Activated CD8-positive, alpha-beta memory T cell treated with anti-CD3 and anti-CD28 coated beads, Interleukin-2, amount 10 ng/mL, durations not matched to agents 7 days and 5 days (primary cell): ENCODE results near the gene PHOSPHO1. TPM values are rescaled to one million over a fixed set of nuclear protein-coding genes. Genes with fewer than 3 reads are reported as not detected.

Experiments used
- ATAC-seq: fragments of 150-1000 bp; cut with Tn5 transposase; one replicate; pipeline ENCODE4 v1.10.0; 2021; ENCODE audit warnings: moderate library complexity
- CTCF ChIA-PET: fragments of 350-600 bp; sonication (Branson Sonifier 250); formaldehyde crosslinking; loops from one replicate; lab custom pipeline; 2021; ENCODE audit warnings: antibody characterized with exemption; lab: Charles Lee
- DNase-seq: peaks from one replicate; pipeline ENCODE4 v3.0.0-alpha.2; 2020
- H3K27ac Mint-ChIP-seq: one replicate; pipeline ENCODE4 v1.8.0; 2021; ENCODE audit warnings: mild to moderate bottlenecking, mixed read lengths
- H3K27me3 Mint-ChIP-seq: one replicate; pipeline ENCODE4 v1.8.0; 2021; ENCODE audit warnings: mixed read lengths
- H3K36me3 Mint-ChIP-seq: one replicate; pipeline ENCODE4 v1.8.0; 2021; ENCODE audit warnings: mild to moderate bottlenecking, mixed read lengths
- H3K4me1 Mint-ChIP-seq: one replicate; pipeline ENCODE4 v1.8.0; 2021; ENCODE audit warnings: mixed read lengths
- H3K4me3 Mint-ChIP-seq: one replicate; pipeline ENCODE4 v1.8.0; 2021; ENCODE audit warnings: mild to moderate bottlenecking, moderate library complexity, mixed read lengths
- H3K9me3 Mint-ChIP-seq: one replicate; pipeline ENCODE4 v1.8.0; 2022; ENCODE audit warnings: low read depth, mixed read lengths
- total RNA-seq, 2 experiments: library from RNA; stranded (reverse); gene quantifications; one replicate each; pipeline ENCODE4 v1.2.3, GENCODE V29; 2021

The PHOSPHO1 gene
- total RNA-seq, 2 experiments from 2014 or later, result not detected

DNA sequence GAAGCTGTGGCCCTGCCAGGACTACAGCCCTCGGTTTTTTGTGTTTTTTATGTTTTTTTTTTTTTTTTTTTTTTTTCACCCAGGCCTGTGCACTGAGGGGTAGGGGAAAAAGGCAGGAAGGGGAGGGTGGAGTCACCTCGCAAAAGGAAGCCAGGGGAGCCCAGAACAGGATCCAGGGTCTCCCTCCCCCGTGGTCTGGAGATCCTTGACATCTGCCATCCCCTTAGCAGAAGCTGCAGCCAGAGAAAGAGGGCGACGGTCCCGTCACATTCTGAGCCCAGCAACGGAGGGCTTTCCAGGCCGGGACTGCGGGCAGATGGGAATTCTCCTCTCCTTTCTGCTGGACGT is 29.1 kb upstream of the PHOSPHO1 start:
- CTCF ChIA-PET, result interaction anchor here (1.1 to 2.6 kb wide), 5 partner anchors 32 to 227 kb away, joined by 3 to 11 read pairs (median 4); no protein-coding TSS in a partner anchor
- Mint-ChIP-seq H3K36me3 (no peaks in the 10 kb centered on the region), H3K4me1 (peaks cover 12% of the 10 kb centered on the region), H3K9me3 (no peaks in the 10 kb centered on the region), H3K4me3 (peak overlapping the region; percentile 69), H3K27ac (no peak overlapping the region), H3K27me3 (peaks cover 12% of the 10 kb centered on the region)
- DNase-seq (no peak), ATAC-seq (no peak)

DNA sequence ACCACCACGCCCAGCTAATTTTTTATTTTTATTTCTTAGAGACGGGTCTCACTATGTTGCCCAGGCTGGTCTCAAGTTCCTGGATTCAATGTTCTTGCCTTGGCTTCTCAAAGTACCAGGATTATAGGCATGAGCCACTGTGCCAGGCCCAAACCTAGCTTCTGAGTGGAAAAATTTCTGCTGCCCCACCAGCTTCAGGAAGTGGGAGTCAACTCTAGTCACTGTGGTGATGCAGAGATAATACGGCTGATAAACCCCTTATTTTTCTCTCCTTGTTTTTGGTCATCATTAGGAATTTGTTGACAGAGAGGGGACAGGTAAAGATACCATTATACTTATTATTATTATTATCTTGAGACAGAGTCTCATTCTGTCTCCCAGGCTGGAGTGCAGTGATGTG is 27.8 kb upstream of the PHOSPHO1 start:
- Mint-ChIP-seq H3K36me3 (no peaks in the 10 kb centered on the region), H3K27ac (no peak overlapping the region), H3K4me3 (no peak overlapping the region), H3K27me3 (peaks cover 10% of the 10 kb centered on the region), H3K4me1 (peaks cover 12% of the 10 kb centered on the region), H3K9me3 (no peaks in the 10 kb centered on the region)
- ATAC-seq, result no peak
- no peak for DNase-seq
- CTCF ChIA-PET, result no interaction called here

DNA sequence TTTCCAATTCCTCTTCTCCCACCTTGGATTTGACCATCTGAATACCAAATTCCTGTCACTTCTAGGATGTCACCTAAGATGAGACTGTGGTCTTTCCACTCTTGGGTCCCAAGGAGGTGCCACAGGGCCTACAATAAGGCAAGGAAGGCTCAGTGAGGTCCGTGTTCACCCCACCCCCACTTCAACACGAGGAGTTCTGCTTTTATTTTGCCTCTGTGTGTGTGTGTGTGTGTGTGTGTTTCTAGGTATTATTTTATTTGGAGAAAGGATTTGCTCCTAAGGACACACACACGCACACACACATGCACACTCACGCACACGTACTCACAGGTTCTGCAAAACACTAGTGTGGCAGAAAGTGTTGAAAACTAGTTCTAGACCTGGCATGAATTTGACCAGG is 24.5 kb upstream of the PHOSPHO1 start:
- no peaks in the 10 kb centered on the region for H3K9me3 Mint-ChIP-seq
- CTCF ChIA-PET, result no interaction called here
- DNase-seq (no peak), ATAC-seq (no peak)
- no peak overlapping the region for H3K27ac Mint-ChIP-seq
- no peak overlapping the region for H3K4me3 Mint-ChIP-seq
- peaks cover 3% of the 10 kb centered on the region for H3K27me3 Mint-ChIP-seq
- H3K4me1 Mint-ChIP-seq, result peaks cover 4% of the 10 kb centered on the region
- no peaks in the 10 kb centered on the region for H3K36me3 Mint-ChIP-seq

DNA sequence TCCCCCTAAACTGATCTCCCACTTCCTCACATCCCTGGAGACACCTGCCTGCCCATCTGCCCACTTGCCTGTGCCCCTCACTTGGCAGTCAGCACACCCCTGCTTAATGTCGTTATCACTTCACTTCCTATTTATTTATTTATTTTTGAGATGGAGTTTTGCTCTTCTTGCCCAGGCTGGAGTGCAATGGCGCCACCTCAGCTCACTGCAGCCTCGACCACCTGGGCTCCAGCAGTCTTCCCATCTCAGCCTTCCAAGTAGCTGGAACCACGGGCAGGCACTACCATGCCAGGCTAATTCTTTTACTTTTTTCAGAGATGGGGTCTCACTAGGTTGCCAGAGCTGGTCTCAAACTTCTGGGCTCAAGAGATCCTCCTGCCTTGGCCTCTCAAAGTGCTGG is 23.5 kb upstream of the PHOSPHO1 start:
- no peaks in the 10 kb centered on the region for H3K4me1 Mint-ChIP-seq
- no peaks in the 10 kb centered on the region for H3K36me3 Mint-ChIP-seq
- CTCF ChIA-PET, result interaction anchor here (0.7 kb wide), 1 partner anchor 154 kb away, joined by 3 read pairs; no protein-coding TSS in a partner anchor
- peaks cover 6% of the 10 kb centered on the region for H3K27me3 Mint-ChIP-seq
- ATAC-seq (no peak), DNase-seq (no peak)
- H3K9me3 Mint-ChIP-seq, result no peaks in the 10 kb centered on the region
- H3K27ac Mint-ChIP-seq, result no peak overlapping the region
- no peak overlapping the region for H3K4me3 Mint-ChIP-seq

DNA sequence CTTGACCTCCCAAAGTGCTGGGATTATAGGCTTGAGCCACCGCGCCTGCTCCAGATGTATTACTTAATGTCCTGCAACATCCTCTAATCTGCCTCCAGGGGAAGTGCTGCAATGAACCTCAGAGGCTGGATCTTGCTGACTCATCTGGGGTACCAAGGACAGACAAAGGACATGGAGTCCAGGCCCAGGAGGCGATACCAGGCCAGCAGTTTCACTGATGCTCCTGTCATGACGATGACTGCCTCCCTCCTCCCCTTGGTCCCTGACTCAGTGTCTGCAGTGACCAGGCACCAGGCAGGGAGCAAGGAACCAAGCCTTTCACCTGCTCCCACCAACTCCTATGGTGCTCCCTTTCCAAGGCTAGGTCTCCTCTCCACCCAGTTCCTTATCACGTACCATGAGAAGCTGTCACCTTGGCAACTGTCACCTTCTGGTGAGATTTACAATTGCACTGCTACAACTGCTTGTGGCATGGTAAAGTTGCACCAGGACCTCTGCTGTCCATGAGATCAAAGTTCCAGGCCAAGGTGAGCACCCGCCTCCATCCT is 21.6 kb upstream of the PHOSPHO1 start:
- ATAC-seq (no peak), DNase-seq (no peak)
- no peaks in the 10 kb centered on the region for H3K36me3 Mint-ChIP-seq
- no peak overlapping the region for H3K4me3 Mint-ChIP-seq
- peaks cover 13% of the 10 kb centered on the region for H3K27me3 Mint-ChIP-seq
- CTCF ChIA-PET, result no interaction called here
- no peaks in the 10 kb centered on the region for H3K4me1 Mint-ChIP-seq
- H3K9me3 Mint-ChIP-seq, result no peaks in the 10 kb centered on the region
- H3K27ac Mint-ChIP-seq, result no peak overlapping the region

DNA sequence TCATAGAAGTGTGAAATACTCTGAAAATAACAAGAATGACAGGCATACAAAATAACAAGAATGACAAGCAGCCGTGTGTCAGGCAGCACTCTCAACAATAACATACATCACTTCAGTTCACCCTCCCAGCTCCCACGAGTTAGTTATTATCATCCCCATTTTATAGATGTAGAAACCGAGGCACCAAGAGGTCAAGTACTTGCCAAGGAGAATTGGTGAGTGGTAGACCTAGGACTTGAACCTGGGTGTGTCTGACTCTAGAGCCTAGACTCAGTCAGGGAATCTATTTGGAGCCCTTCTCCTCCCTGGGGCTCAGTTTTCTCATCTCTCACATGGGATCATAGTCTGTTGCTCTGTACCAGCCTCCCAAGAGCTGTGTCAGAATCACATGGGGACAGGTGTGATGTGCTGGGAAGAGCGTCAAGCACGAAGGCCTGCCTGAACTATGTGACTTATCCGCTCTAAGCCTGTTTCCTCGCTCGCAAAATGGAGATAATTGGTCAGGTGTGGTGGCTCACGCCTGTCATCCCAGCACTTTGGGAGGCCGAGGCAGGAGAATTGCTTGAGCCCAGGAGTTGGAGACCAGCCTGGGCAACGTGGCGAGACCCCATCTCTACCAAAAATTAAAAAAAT is 19.4 kb upstream of the PHOSPHO1 start:
- DNase-seq, result no peak
- no peak for ATAC-seq
- Mint-ChIP-seq H3K4me3 (no peak overlapping the region), H3K36me3 (no peaks in the 10 kb centered on the region), H3K27me3 (peaks cover 9% of the 10 kb centered on the region), H3K27ac (no peak overlapping the region), H3K4me1 (no peaks in the 10 kb centered on the region), H3K9me3 (no peaks in the 10 kb centered on the region)
- CTCF ChIA-PET, result no interaction called here

DNA sequence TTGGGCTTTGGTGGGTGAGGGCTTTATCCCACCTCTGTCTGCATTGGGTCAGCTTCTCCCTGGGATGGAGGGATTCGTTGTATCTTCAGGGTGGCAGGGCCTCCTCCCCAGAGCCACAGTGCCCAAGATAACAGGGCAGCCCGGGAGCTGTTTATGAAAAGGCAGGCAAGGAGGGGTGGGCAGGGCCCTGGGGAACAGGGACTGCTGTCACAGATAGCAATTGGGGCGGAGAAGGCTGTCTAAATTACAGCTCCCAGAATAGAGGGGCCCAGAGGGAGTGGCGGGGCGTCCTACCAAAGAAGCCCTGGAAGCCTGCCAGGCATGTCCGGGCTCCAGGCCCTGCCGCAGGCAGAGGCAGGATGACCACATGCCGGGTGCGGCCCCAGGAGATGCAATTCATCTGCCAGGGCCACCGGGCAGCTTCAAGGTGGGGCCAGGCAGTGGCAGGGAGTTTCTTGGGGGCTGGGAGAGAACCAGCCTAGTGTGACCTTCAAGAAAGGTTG is 18.8 kb upstream of the PHOSPHO1 start:
- H3K4me1 Mint-ChIP-seq, result no peaks in the 10 kb centered on the region
- H3K27ac Mint-ChIP-seq, result no peak overlapping the region
- CTCF ChIA-PET, result no interaction called here
- peaks cover 9% of the 10 kb centered on the region for H3K27me3 Mint-ChIP-seq
- H3K9me3 Mint-ChIP-seq, result no peaks in the 10 kb centered on the region
- no peaks in the 10 kb centered on the region for H3K36me3 Mint-ChIP-seq
- DNase-seq (no peak), ATAC-seq (no peak)
- H3K4me3 Mint-ChIP-seq, result no peak overlapping the region

DNA sequence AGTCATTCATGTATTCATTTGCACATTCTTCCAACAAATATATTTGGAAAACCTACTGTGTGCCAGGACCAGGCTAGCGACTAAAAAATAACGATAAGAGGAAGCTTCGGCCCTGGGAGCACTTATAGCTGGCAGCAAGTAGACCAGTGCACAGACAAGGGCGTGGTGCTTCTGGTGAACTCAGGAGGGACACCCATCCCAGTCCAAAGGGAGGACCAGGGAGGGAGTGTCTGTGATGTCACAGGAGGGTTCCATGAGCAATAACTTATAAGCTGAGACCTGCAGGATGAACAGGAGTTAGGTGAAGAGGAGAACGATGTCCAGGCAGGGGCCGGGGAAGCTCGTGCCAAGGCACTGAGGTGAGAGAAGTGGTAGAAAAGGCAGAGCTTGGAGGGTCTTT is 17.4 kb upstream of the PHOSPHO1 start:
- no peaks in the 10 kb centered on the region for H3K4me1 Mint-ChIP-seq
- no peak overlapping the region for H3K27ac Mint-ChIP-seq
- H3K36me3 Mint-ChIP-seq, result no peaks in the 10 kb centered on the region
- H3K9me3 Mint-ChIP-seq, result no peaks in the 10 kb centered on the region
- CTCF ChIA-PET, result interaction anchor here (0.6 kb wide), 1 partner anchor 59 kb away, joined by 3 read pairs; no protein-coding TSS in a partner anchor
- ATAC-seq, result no peak
- no peak overlapping the region for H3K4me3 Mint-ChIP-seq
- H3K27me3 Mint-ChIP-seq, result peaks cover 9% of the 10 kb centered on the region
- no peak for DNase-seq

DNA sequence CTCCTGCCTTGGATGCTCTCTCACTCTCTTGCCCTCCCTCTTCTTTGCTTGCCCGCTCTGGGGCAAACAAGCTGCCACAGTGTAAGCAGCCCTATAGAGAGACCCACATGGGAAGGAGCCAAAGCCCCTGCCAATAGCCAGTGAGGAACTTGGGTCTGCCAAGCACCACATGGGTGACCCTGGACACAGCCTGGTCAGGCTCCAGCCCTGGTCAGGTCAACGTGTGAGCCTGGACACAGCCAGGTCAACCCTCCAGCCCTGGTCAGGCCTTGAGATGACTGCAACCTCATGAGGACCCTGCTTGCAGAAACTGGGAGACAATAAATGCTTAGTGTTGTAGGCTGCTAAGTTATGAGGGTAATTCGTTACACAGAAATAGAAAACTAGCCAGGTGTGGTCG is 14.3 kb upstream of the PHOSPHO1 start:
- Mint-ChIP-seq H3K4me1 (no peaks in the 10 kb centered on the region), H3K9me3 (no peaks in the 10 kb centered on the region), H3K4me3 (no peak overlapping the region), H3K36me3 (no peaks in the 10 kb centered on the region), H3K27ac (no peak overlapping the region), H3K27me3 (peaks cover 9% of the 10 kb centered on the region)
- ATAC-seq (no peak), DNase-seq (no peak)
- CTCF ChIA-PET, result interaction anchor here (1.2 kb wide), 1 partner anchor 52 kb away, joined by 3 read pairs; no protein-coding TSS in a partner anchor

DNA sequence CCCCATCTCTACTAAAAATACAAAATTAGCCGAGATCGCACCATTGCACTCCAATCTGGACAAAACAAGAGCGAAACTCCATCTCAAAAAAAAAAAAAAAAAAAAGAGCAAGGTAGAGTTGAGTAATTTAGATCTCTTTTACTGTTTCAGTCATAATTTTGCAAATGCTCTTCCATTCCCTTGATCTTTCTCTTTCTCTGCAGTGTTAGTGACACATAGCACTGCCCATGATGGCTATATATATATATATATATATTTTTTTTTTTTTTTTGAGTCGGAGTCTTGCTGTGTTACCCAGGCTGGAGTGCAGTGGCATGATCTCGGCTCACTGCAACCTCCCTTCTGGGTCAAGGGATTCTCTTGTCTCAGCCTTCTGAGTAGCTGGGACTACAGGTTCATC is 12.2 kb upstream of the PHOSPHO1 start:
- CTCF ChIA-PET, result interaction anchor here (1.3 kb wide), 1 partner anchor 313 kb away, joined by 4 read pairs; no protein-coding TSS in a partner anchor
- Mint-ChIP-seq H3K36me3 (no peaks in the 10 kb centered on the region), H3K4me3 (no peak overlapping the region), H3K27ac (no peak overlapping the region), H3K9me3 (no peaks in the 10 kb centered on the region), H3K4me1 (no peaks in the 10 kb centered on the region), H3K27me3 (peaks cover 3% of the 10 kb centered on the region)
- DNase-seq (no peak), ATAC-seq (no peak)

DNA sequence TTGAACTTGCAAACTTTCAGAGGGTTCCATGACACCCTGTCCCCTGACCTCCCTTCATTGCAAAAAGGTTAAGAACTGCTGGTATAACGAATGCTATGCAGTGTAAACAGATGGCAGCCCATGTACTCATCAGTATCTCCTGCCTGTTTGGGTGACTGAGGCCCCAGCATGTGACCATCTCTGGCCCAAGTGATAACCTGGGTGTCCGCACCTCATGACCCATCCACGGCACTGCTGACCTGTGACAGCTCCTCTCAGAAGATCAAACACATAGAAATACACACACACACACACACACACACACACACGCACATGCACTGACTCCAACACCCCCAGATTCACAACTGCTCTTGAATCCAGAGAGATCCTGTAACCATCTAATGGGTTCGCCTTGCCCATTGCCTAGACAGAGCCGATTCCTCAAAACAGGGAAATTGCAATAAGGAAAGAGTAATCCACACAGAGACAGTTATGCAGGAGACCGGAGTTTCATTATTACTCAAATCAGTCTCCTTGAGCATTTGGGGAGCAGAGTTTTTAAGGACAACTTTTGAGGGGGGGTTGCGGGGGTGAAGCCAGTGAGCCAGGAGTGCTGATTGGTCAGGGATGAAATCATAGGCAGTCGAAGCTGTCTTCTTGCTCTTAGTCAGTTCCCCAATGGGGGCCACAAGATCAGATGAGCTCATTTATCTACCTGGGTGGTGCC is 11.3 kb upstream of the PHOSPHO1 start:
- CTCF ChIA-PET, result interaction anchor here (1.3 to 3.0 kb wide), 2 partner anchors 14 to 61 kb away, joined by 3 to 9 read pairs; no protein-coding TSS in a partner anchor
- no peaks in the 10 kb centered on the region for H3K4me1 Mint-ChIP-seq
- no peak for DNase-seq

DNA sequence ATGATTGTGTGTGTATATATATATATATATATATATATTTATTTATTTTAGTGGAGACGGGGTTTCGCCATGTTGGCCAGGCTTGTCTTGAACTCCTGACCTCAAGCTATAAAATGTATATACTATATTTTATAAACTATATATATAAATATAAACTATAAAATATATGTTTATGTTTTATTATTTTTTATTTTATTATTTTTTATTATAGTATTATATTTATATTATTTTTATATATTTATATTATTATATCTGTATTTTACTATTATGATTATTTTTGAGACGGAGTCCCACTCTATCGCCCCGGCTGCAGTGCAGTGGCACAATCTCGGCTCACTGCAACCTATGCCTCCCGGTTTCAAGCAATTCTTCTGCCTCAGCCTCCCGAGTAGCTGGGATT is 10.5 kb upstream of the PHOSPHO1 start:
- Mint-ChIP-seq H3K27me3 (peaks cover 2% of the 10 kb centered on the region), H3K27ac (no peak overlapping the region), H3K36me3 (no peaks in the 10 kb centered on the region), H3K9me3 (no peaks in the 10 kb centered on the region), H3K4me3 (no peak overlapping the region), H3K4me1 (no peaks in the 10 kb centered on the region)
- no peak for DNase-seq
- no peak for ATAC-seq
- CTCF ChIA-PET, result interaction anchor here (1.0 to 3.0 kb wide), 4 partner anchors 13 to 61 kb away, joined by 3 to 9 read pairs (median 4); no protein-coding TSS in a partner anchor

More for the DNA sequence above, 11.3 kb upstream of the PHOSPHO1 start:
- no peaks in the 10 kb centered on the region for H3K27me3 Mint-ChIP-seq
- H3K36me3 Mint-ChIP-seq, result no peaks in the 10 kb centered on the region
- H3K27ac Mint-ChIP-seq, result no peak overlapping the region
- H3K9me3 Mint-ChIP-seq, result no peaks in the 10 kb centered on the region
- no peak overlapping the region for H3K4me3 Mint-ChIP-seq
- ATAC-seq, result no peak

DNA sequence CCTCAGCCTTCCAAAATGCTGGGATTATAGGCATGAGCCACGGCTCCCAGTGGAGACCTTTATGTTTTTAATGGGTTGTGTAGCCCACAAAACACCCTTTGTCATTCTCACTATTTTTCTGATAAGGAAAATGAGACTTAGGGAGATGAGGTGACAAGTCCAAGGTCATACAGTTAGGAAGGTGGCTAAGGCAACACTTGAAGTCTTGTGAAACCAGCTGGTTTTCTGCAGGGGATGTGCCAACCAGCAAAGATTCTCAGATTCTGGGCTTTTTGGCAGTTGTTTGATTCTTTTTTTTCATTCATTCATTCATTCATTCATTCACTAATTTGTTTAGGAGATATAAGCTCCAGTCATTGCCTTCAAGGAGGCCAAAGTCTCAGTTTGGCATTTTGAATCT is 10.0 kb upstream of the PHOSPHO1 start:
- no peak for ATAC-seq
- H3K27ac Mint-ChIP-seq, result no peak overlapping the region

More for the DNA sequence above, 10.0 kb upstream of the PHOSPHO1 start:
- Mint-ChIP-seq H3K9me3 (no peaks in the 10 kb centered on the region), H3K36me3 (no peaks in the 10 kb centered on the region), H3K27me3 (peaks cover 4% of the 10 kb centered on the region), H3K4me3 (no peak overlapping the region), H3K4me1 (peaks cover 3% of the 10 kb centered on the region)
- CTCF ChIA-PET, result interaction anchor here (0.9 to 3.0 kb wide), 6 partner anchors 10 to 128 kb away, joined by 3 to 9 read pairs (median 3); partner anchors contain the start of gene PHOSPHO1
- no peak for DNase-seq
